Lower leg skin (tissue), 4 donors: ENCODE results near the gene DEDD. TPM values are rescaled to one million over a fixed set of nuclear protein-coding genes. Genes with fewer than 3 reads are reported as not detected.

Experiments used
- DNase-seq, 2 donors: peaks; one replicate each; pipeline ENCODE4 v3.0.0-alpha.2; 2019; ENCODE audit warnings: low spot score in 2 of 2
- H3K4me3 ChIP-seq: fragments of 200-600 bp; sonication (generic); 2 replicates; pipeline ENCODE4 v1.5.1; 2017; ENCODE audit warnings: mild to moderate bottlenecking, low read depth; ENCODE audit not compliant: poor library complexity, severe bottlenecking
- POLR2A ChIP-seq, 2 donors: fragments of 450-650 bp; IDR thresholded peaks; one replicate each; pipeline ENCODE4 v1.6.1; 2016 to 2017; ENCODE audit warnings: antibody characterized with exemption in 2 of 2, mild to moderate bottlenecking in 1 of 2, moderate library complexity in 1 of 2
- WGBS, 2 donors: methylation state at CpG; one replicate each; pipeline ENCODE4 v1.1.5; 2018; 5-methylcytosine and 5-hydroxymethylcytosine counted together
- intact Hi-C: fragments of 100-400 bp; cut with DNase I; formaldehyde crosslinking; loops from one replicate; pipeline ENCODE4 v1.15.0; 2023; ENCODE audit warnings: low total_unique reads
- total RNA-seq, 4 donors: library from RNA; depleted of rRNA; stranded (reverse); fragments of >200 nt; gene quantifications; one replicate each; pipeline ENCODE4 v1.1.0, GENCODE V29; 2016
- TF ChIP-seq, protein P1 (sequence below), 3 donors: fragments of 450-650 bp; IDR thresholded peaks; one replicate each; pipeline ENCODE4 v1.5.1; 2016; ENCODE audit warnings: antibody characterized with exemption in 3 of 3, mild to moderate bottlenecking in 3 of 3, moderate library complexity in 2 of 3

Gene DEDD
- total RNA-seq, 4 donors from 2014 or later, result 26.6 to 38.2 (median 29.6) TPM

DNA sequence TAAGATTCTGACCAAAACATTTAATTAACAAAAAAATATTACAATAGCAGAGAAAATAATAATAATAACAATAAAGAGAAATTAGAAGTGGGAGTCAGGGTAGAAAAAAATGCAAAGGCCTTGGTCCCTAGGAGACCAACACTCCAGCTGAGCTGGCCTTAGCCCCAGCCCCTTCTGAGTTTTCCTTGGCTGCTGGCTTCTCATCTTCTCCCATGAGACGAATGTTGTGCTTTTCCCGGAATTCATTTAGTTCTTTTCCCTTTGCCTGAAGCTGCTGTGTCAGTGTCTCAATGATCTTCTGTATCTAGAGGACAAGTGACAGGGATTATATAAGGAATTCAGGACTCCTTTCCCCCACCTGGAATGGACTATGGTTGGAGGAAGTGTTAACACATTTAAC, 31.9 kb downstream of the DEDD start:
- intact Hi-C loops, result no loop called here
- no peak for DNase-seq
- no peak for TF ChIP-seq POLR2A (IDR thresholded peaks at IDR 0.05)
- TF ChIP-seq, protein P1, sequence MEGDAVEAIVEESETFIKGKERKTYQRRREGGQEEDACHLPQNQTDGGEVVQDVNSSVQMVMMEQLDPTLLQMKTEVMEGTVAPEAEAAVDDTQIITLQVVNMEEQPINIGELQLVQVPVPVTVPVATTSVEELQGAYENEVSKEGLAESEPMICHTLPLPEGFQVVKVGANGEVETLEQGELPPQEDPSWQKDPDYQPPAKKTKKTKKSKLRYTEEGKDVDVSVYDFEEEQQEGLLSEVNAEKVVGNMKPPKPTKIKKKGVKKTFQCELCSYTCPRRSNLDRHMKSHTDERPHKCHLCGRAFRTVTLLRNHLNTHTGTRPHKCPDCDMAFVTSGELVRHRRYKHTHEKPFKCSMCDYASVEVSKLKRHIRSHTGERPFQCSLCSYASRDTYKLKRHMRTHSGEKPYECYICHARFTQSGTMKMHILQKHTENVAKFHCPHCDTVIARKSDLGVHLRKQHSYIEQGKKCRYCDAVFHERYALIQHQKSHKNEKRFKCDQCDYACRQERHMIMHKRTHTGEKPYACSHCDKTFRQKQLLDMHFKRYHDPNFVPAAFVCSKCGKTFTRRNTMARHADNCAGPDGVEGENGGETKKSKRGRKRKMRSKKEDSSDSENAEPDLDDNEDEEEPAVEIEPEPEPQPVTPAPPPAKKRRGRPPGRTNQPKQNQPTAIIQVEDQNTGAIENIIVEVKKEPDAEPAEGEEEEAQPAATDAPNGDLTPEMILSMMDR (IDR thresholded peaks at IDR 0.05), result no peak
- 57 to 64% methylated on average over 2 of the region's 2 CpGs for WGBS, 2 donors
- H3K4me3 ChIP-seq, result no peak overlapping the region

DNA sequence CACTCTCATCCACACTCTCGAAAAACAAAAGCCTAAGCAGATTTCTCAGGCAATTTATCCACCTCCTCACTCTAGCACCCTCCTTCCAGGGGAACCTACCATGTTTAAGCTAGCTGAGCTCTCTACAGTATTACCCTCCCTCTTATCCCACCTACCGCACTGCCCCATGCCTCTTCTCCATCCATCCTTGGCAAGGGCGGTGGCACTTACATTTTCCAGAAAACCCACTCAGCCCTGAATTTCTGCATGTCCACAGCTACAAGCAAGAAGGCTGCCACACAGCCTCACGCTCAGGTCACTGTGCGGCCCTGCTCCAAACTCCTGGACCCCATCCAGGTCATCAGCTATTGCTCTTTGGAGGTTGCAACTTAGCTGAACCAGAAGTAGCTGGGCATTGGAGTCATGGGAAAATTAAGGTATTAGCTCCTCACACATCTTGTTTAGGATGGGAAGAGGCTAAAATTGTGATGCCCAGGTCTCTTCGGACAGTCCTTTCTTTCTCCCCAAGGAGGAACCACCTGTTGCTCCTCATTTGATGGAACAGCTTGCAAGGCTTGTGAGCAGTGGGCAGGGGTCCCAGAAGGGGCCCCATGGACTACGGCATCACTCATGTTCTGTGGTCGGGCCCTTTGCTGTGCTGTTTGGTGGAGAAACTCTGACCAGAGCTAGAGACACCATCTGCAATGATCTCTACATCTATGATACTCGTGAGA, 33.2 kb downstream of the DEDD start:
- TF ChIP-seq, protein P1 (IDR thresholded peaks at IDR 0.05), result no peak
- no peak for TF ChIP-seq POLR2A (IDR thresholded peaks at IDR 0.05)
- 83 to 90% methylated on average over 9 of the region's 9 CpGs for WGBS, 2 donors
- DNase-seq, result peak in 1 of 2 donors; percentile 74
- no peak overlapping the region for H3K4me3 ChIP-seq
- intact Hi-C loops, result loop anchor here (5.0 to 10.0 kb wide), 2 partner anchors 97 to 374 kb away; no protein-coding TSS in a partner anchor

DNA sequence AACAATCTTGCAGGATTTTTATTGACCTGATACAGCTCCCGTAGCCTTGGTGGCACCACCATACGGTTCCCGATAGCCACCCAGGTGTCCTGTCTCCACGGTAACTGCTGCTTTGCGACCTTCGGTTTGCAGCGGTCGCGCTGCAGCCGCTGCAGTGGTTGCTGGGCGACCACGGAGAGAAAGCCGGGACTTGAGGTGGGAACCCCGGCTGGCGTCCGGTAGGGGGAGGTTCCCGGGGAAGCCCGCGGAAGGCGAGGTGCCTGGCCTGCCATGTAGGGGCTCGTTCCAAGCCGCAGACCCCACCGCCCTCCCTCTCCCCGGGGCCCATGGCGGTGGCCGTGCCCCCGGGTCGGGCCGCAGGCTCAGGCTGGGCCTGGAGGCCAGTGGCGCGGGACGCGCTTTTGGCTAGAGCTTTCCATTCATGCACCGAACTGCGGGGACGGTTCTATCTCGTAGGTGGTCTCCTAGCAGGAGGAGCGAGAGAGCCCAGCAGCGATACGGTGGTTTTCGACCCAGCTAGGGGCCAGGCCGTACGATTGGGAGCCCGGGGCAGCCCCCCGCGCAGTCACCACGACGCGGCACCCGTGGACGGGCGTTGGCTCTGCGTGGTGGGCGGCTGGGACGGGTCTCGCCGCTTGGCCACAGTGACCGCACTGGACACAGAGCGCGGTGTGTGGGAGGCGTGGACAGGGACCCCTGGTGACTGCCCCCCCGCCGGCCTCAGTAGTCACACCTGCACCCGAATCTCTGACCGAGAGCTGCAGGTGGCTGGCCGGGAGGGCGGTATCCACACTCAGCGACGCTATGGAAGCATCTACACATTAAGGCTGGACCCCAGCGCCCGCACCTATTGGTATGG, 34.0 kb downstream of the DEDD start, which contains the start of gene KLHDC9:
KLHDC9 (plus strand) TSS at position 152 of the 859 bp plus-strand sequence; CDS start at position 327, 175 bp downstream.
- peak within 1 kb of the TSS; percentile 31 for H3K4me3 ChIP-seq
- intact Hi-C loops, result loop anchor here (5.0 to 10.0 kb wide), 2 partner anchors 96 to 374 kb away; no protein-coding TSS in a partner anchor
- no peak for TF ChIP-seq POLR2A (IDR thresholded peaks at IDR 0.05)
- TF ChIP-seq, protein P1 (IDR thresholded peaks at IDR 0.05), result no peak
- WGBS, 2 donors, result 11 to 32% methylated on average over 13 to 62 of the region's 71 CpGs
- peak in 1 of 2 donors; percentile 91 for DNase-seq

DNA sequence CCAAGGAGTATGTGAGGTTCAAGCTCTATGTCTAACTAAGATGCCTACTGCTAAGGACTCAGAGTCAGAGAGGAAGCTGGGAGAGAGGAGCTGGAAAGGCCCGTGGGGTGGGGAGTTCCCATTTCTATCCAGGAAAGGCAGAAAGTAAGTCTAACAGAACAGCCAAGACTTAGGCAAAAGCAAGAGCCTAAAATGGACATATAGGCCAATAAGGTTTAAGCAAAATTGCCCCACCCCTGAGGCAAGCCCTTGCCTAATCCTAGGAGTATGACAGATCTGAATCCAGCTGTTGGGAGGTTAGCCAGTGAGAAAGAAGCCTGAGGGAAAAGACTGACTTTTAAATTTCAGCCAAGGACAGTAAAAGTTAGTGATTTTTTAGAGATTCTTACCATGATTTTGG, 35.9 kb downstream of the DEDD start:
- peak in 1 of 2 donors; percentile 84 for DNase-seq

DNA sequence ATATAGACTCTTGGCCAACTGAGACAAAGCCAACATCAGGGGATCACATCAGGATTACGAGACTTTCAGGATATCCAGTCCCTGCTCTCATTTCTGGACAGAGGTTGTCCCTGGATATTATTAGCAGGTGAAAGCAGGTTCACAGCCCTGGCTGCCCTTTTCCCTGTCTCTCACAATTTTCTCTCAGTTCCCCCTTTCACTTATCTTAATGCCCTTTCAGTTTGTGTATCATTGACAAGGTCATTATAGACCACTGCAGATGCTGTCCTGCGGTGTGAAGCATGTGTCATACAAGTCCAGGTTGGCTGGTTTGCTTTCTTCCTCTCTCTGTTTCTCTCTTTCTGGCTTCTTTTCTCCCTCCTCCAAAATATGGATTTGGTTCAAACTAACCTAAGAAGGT, 36.5 kb downstream of the DEDD start:
- intact Hi-C loops, result loop anchor here (5.0 to 10.0 kb wide), 2 partner anchors 94 to 371 kb away; no protein-coding TSS in a partner anchor

More for the DNA sequence above, 35.9 kb downstream of the DEDD start:
- TF ChIP-seq, protein P1 (IDR thresholded peaks at IDR 0.05), result no peak
- no peak for TF ChIP-seq POLR2A (IDR thresholded peaks at IDR 0.05)
- intact Hi-C loops, result loop anchor here (5.0 to 10.0 kb wide), 2 partner anchors 94 to 372 kb away; no protein-coding TSS in a partner anchor
- 21 to 23% methylated on average over 1 of the region's 1 CpG for WGBS, 2 donors
- H3K4me3 ChIP-seq, result no peak overlapping the region

More for the DNA sequence above, 36.5 kb downstream of the DEDD start:
- H3K4me3 ChIP-seq, result no peak overlapping the region
- TF ChIP-seq POLR2A (IDR thresholded peaks at IDR 0.05), result no peak
- TF ChIP-seq, protein P1 (IDR thresholded peaks at IDR 0.05), result no peak
- WGBS, 2 donors, result 90 to 93% methylated on average over 2 of the region's 2 CpGs
- peak in 1 of 2 donors; percentile 18 for DNase-seq
